SH-SY5Y (cell line): ENCODE measurements around the gene SDC3.

Experiments used
- GATA2 ChIP-seq: IDR thresholded peaks from 2 replicates; pipeline ENCODE4 v1.6.1; 2011; ENCODE audit warnings: mild to moderate bottlenecking, low read depth, low read length
- GATA3 ChIP-seq: IDR thresholded peaks from 2 replicates; pipeline ENCODE4 v1.6.1; 2011; ENCODE audit warnings: low read depth, mild to moderate bottlenecking, low read length, moderate library complexity

SDC3 gene

GRCh38 chr1:30930631-30931173 is 22.1 kb upstream of the SDC3 start:
- no peak for TF ChIP-seq GATA2
- no peak for TF ChIP-seq GATA3

- TF ChIP-seq GATA2 = no peak
- no peak for TF ChIP-seq GATA3
Observed at GRCh38 chr1:30929944-30930525, 21.5 kb upstream of the SDC3 start.

- TF ChIP-seq GATA3 (no peak), GATA2 (no peak)
Observed at GRCh38 chr1:30929135-30929889, 20.8 kb upstream of the SDC3 start.

- TF ChIP-seq GATA3 (no peak), GATA2 (no peak)
Observed at GRCh38 chr1:30928789-30929134, 20.2 kb upstream of the SDC3 start.

- TF ChIP-seq GATA2 (no peak), GATA3 (no peak)
Observed at GRCh38 chr1:30928171-30928570, 19.6 kb upstream of the SDC3 start.

- TF ChIP-seq GATA3 (no peak), GATA2 (no peak)
Observed at GRCh38 chr1:30927448-30927847, 18.9 kb upstream of the SDC3 start.

- TF ChIP-seq GATA2 (no peak), GATA3 (no peak)
Observed at GRCh38 chr1:30923597-30923996, 15.0 kb upstream of the SDC3 start.

GRCh38 chr1:30920827-30921226 is 12.3 kb upstream of the SDC3 start:
- TF ChIP-seq GATA3 (no peak), GATA2 (no peak)

- TF ChIP-seq GATA3 (peak; percentile 87), GATA2 (peak; percentile 94)
Observed at GRCh38 chr1:30919025-30919881, 10.7 kb upstream of the SDC3 start.

- TF ChIP-seq GATA3 = no peak
- no peak for TF ChIP-seq GATA2
Observed at GRCh38 chr1:30916296-30916695, 7.7 kb upstream of the SDC3 start.

GRCh38 chr1:30915491-30916230 is 7.1 kb upstream of the SDC3 start:
- no peak for TF ChIP-seq GATA3
- no peak for TF ChIP-seq GATA2

GRCh38 chr1:30914931-30915330 is 6.4 kb upstream of the SDC3 start:
- TF ChIP-seq GATA2 = no peak
- no peak for TF ChIP-seq GATA3

- no peak for TF ChIP-seq GATA2
- TF ChIP-seq GATA3 = no peak
Observed at GRCh38 chr1:30914587-30914922, 6.0 kb upstream of the SDC3 start.
